ENCODE data around the gene ZCCHC14.

The ZCCHC14 gene

GRCh38 chr16:87492721-87493607 is at the start of gene ZCCHC14:
Gene ZCCHC14, minus strand, starts transcription at chr16:87493024. Its CDS starts 786 bp downstream, at chr16:87492238.
- DNase-seq = peak; percentile 94

- no peak for DNase-seq
These were observed 49.0 kb upstream of the ZCCHC14 start for GRCh38 chr16:87541872-87542234.

GRCh38 chr16:87541147-87541871 is 48.5 kb upstream of the ZCCHC14 start:
- no peak for DNase-seq

- DNase-seq = no peak
These were observed 48.0 kb upstream of the ZCCHC14 start for GRCh38 chr16:87540897-87541146.

- no peak for DNase-seq
These were observed 47.5 kb upstream of the ZCCHC14 start for GRCh38 chr16:87540072-87540896.

GRCh38 chr16:87539113-87539512 is 46.3 kb upstream of the ZCCHC14 start:
- DNase-seq = no peak

GRCh38 chr16:87538594-87538993 is 45.8 kb upstream of the ZCCHC14 start:
- no peak for DNase-seq

GRCh38 chr16:87538160-87538559 is 45.3 kb upstream of the ZCCHC14 start:
- DNase-seq = no peak

- no peak for DNase-seq
These were observed 43.9 kb upstream of the ZCCHC14 start for GRCh38 chr16:87536795-87537142.

- DNase-seq = no peak
These were observed 43.3 kb upstream of the ZCCHC14 start for GRCh38 chr16:87535855-87536794.

GRCh38 chr16:87535457-87535854 is 42.6 kb upstream of the ZCCHC14 start:
- DNase-seq = no peak

GRCh38 chr16:87534751-87535150 is 41.9 kb upstream of the ZCCHC14 start:
- no peak for DNase-seq

GRCh38 chr16:87534030-87534653 is 41.3 kb upstream of the ZCCHC14 start:
- DNase-seq = no peak

GRCh38 chr16:87533061-87533460 is 40.2 kb upstream of the ZCCHC14 start:
- no peak for DNase-seq

GRCh38 chr16:87531418-87531817 is 38.6 kb upstream of the ZCCHC14 start:
- no peak for DNase-seq

- no peak for DNase-seq
These were observed 36.1 kb upstream of the ZCCHC14 start for GRCh38 chr16:87528690-87529579.

GRCh38 chr16:87527055-87527724 is 34.4 kb upstream of the ZCCHC14 start:
- DNase-seq = no peak

- no peak for DNase-seq
These were observed 33.6 kb upstream of the ZCCHC14 start for GRCh38 chr16:87526238-87526947.

GRCh38 chr16:87525352-87525751 is 32.5 kb upstream of the ZCCHC14 start:
- DNase-seq = no peak

- DNase-seq = no peak
These were observed 31.6 kb upstream of the ZCCHC14 start for GRCh38 chr16:87524407-87524806.

Measured in SHP77 treated with DMSO at 0.1 percent for 48 hours (cell line).